Hepatocyte (in vitro differentiated cells): Measurements from ENCODE around the gene MAMDC2.

Source experiments
- CTCF ChIP-seq: fragments of 200-600 bp; sonication (generic); IDR thresholded peaks from 2 replicates; pipeline ENCODE4 v1.5.1; 2016; ENCODE audit warnings: antibody characterized with exemption, mild to moderate bottlenecking; ENCODE audit not compliant: poor library complexity
- EZH2 ChIP-seq: fragments of 200-600 bp; sonication (generic); IDR thresholded peaks from 2 replicates; pipeline ENCODE4 v1.6.1; 2016; ENCODE audit warnings: antibody characterized with exemption, mild to moderate bottlenecking, borderline replicate concordance

GRCh38 chr9:70120834-70121510 is 77.3 kb downstream of the MAMDC2 start:
- TF ChIP-seq CTCF (no peak), EZH2 (no peak)
